Activated CD8-positive, alpha-beta memory T cell treated with anti-CD3 and anti-CD28 coated beads for 48 hours (primary cell): ENCODE results near the gene FOXO6.

Experiments used
- DNase-seq, 3 experiments: peaks; one replicate each; pipeline ENCODE4 v3.0.0-alpha.2; 2020; ENCODE audit warnings: low read depth in 2 of 3, low spot score in 2 of 3

FOXO6 gene

GRCh38 chr1:41360786-41361494 is at the start of gene FOXO6:
FOXO6 (plus strand) TSS chr1:41361434.
- DNase-seq = peak; percentile 67 to 82 (median 76)

GRCh38 chr1:41312991-41313645 is 48.1 kb upstream of the FOXO6 start:
- DNase-seq = no peak

- DNase-seq = no peak
Observed at GRCh38 chr1:41313661-41314131, 47.5 kb upstream of the FOXO6 start.

GRCh38 chr1:41314376-41315145 is 46.7 kb upstream of the FOXO6 start:
- no peak for DNase-seq

- DNase-seq = no peak
Observed at GRCh38 chr1:41315146-41315822, 46.0 kb upstream of the FOXO6 start.

- DNase-seq = no peak
Observed at GRCh38 chr1:41315871-41316270, 45.4 kb upstream of the FOXO6 start.

GRCh38 chr1:41317361-41317760 is 43.9 kb upstream of the FOXO6 start:
- DNase-seq = no peak

- no peak for DNase-seq
Observed at GRCh38 chr1:41318135-41318534, 43.1 kb upstream of the FOXO6 start.

- DNase-seq = no peak
Observed at GRCh38 chr1:41319106-41319755, 42.0 kb upstream of the FOXO6 start.

GRCh38 chr1:41319807-41320711 is 41.2 kb upstream of the FOXO6 start:
- DNase-seq = no peak

- DNase-seq = no peak
Observed at GRCh38 chr1:41320895-41321676, 40.1 kb upstream of the FOXO6 start.

- no peak for DNase-seq
Observed at GRCh38 chr1:41322101-41322661, 39.1 kb upstream of the FOXO6 start.

GRCh38 chr1:41322835-41323234 is 38.4 kb upstream of the FOXO6 start:
- DNase-seq = no peak

GRCh38 chr1:41323243-41323642 is 38.0 kb upstream of the FOXO6 start:
- no peak for DNase-seq

GRCh38 chr1:41325801-41326200 is 35.4 kb upstream of the FOXO6 start:
- no peak for DNase-seq

GRCh38 chr1:41327383-41327999 is 33.7 kb upstream of the FOXO6 start:
- DNase-seq = no peak

GRCh38 chr1:41328001-41328615 is 33.1 kb upstream of the FOXO6 start:
- DNase-seq = no peak
